HG03066 (cell line): ENCODE measurements around the gene SPATA21.
"Not testable (repeated sequence)": the region's sequence is repeated elsewhere in the genome, so short reads cannot be mapped to it uniquely, and the experiment has no call there.

Experiments
- ATAC-seq: cut with Tn5 transposase; IDR thresholded peaks from one replicate; pipeline ENCODE4 v1.9.1; 2021; ENCODE audit warnings: low read depth; ENCODE audit not compliant: unreplicated experiment

Gene SPATA21

GRCh38 chr1:16454909-16455308 lies 17.7 kb upstream of the SPATA21 start:
- not testable (repeated sequence) for ATAC-seq

- no peak for ATAC-seq
These were observed 14.8 kb upstream of the SPATA21 start for GRCh38 chr1:16451841-16452528.

GRCh38 chr1:16450863-16451481 lies 13.7 kb upstream of the SPATA21 start:
- no peak for ATAC-seq

- ATAC-seq, result no peak
These were observed 12.4 kb upstream of the SPATA21 start for GRCh38 chr1:16449666-16450065.

GRCh38 chr1:16449065-16449464 lies 11.8 kb upstream of the SPATA21 start:
- no peak for ATAC-seq

- no peak for ATAC-seq
These were observed 10.4 kb upstream of the SPATA21 start for GRCh38 chr1:16447641-16448040.

GRCh38 chr1:16446116-16446515 lies 8.9 kb upstream of the SPATA21 start:
- ATAC-seq, result no peak

- no peak for ATAC-seq
These were observed 7.8 kb upstream of the SPATA21 start for GRCh38 chr1:16445052-16445451.

GRCh38 chr1:16443975-16444770 lies 6.9 kb upstream of the SPATA21 start:
- no peak for ATAC-seq

- ATAC-seq, result no peak
These were observed 5.7 kb upstream of the SPATA21 start for GRCh38 chr1:16442941-16443340.

GRCh38 chr1:16442265-16442664 lies 5.0 kb upstream of the SPATA21 start:
- no peak for ATAC-seq

GRCh38 chr1:16441282-16441665 lies 4.0 kb upstream of the SPATA21 start:
- ATAC-seq, result no peak

GRCh38 chr1:16440470-16441281 lies 3.5 kb upstream of the SPATA21 start, which contains the start of gene NECAP2:
Gene NECAP2 (plus strand): TSS chr1:16440724. CDS start chr1:16440762, 38 bp downstream.
- peak; percentile 82 for ATAC-seq

- ATAC-seq, result peak; percentile 12
These were observed 2.9 kb upstream of the SPATA21 start for GRCh38 chr1:16440131-16440469.

GRCh38 chr1:16438924-16439323 lies 1.7 kb upstream of the SPATA21 start:
- ATAC-seq, result no peak

GRCh38 chr1:16438516-16438915 lies 1.3 kb upstream of the SPATA21 start:
- ATAC-seq, result no peak

GRCh38 chr1:16434501-16434900 lies 2.7 kb downstream of the SPATA21 start:
- ATAC-seq, result no peak

- no peak for ATAC-seq
These were observed 3.2 kb downstream of the SPATA21 start for GRCh38 chr1:16434007-16434406.

- ATAC-seq, result no peak
These were observed 4.2 kb downstream of the SPATA21 start for GRCh38 chr1:16433030-16433429.

- ATAC-seq, result no peak
These were observed 6.6 kb downstream of the SPATA21 start for GRCh38 chr1:16430606-16431005.
